ENCODE results near the gene PCMT1. TPM values are rescaled to one million over a fixed set of nuclear protein-coding genes. Genes with fewer than 3 reads are reported as not detected.
A peak's percentile ranks its signal among the peaks of the same experiment; 100 is the strongest.

The PCMT1 gene
- total RNA-seq, 1 donor from 2014 or later = 147 TPM

- Mint-ChIP-seq H3K4me3 (ENCODE audit: unreplicated experiment) (no peak overlapping the region), H3K36me3 (ENCODE audit: unreplicated experiment) (no peaks in the 10 kb centered on the region), H3K9me3 (ENCODE audit: unreplicated experiment) (peaks cover 2% of the 10 kb centered on the region), H3K27me3 (ENCODE audit: unreplicated experiment) (peaks cover 3% of the 10 kb centered on the region), H3K4me1 (ENCODE audit: low read depth, unreplicated experiment) (peaks cover 2% of the 10 kb centered on the region), H3K27ac (ENCODE audit: unreplicated experiment) (no peak overlapping the region)
- DNase-seq = no peak
- TF ChIP-seq CTCF (IDR thresholded peaks at IDR 0.05; ENCODE audit: partially characterized antibody, unreplicated experiment) = no peak
Measured at GRCh38 chr6:149771925-149772324, 22.4 kb downstream of the PCMT1 start.

GRCh38 chr6:149777624-149778023, 28.1 kb downstream of the PCMT1 start:
- peaks cover 2% of the 10 kb centered on the region for H3K27me3 Mint-ChIP-seq (ENCODE audit: unreplicated experiment)
- H3K36me3 Mint-ChIP-seq (ENCODE audit: unreplicated experiment) = no peaks in the 10 kb centered on the region
- H3K4me3 Mint-ChIP-seq (ENCODE audit: unreplicated experiment) = no peak overlapping the region
- no peaks in the 10 kb centered on the region for H3K4me1 Mint-ChIP-seq (ENCODE audit: low read depth, unreplicated experiment)
- DNase-seq = no peak
- H3K27ac Mint-ChIP-seq (ENCODE audit: unreplicated experiment) = no peak overlapping the region
- TF ChIP-seq CTCF (IDR thresholded peaks at IDR 0.05; ENCODE audit: partially characterized antibody, unreplicated experiment) = no peak
- H3K9me3 Mint-ChIP-seq (ENCODE audit: unreplicated experiment) = no peaks in the 10 kb centered on the region

- Mint-ChIP-seq H3K9me3 (ENCODE audit: unreplicated experiment) (no peaks in the 10 kb centered on the region), H3K27ac (ENCODE audit: unreplicated experiment) (no peak overlapping the region), H3K36me3 (ENCODE audit: unreplicated experiment) (no peaks in the 10 kb centered on the region)
Measured at GRCh38 chr6:149779644-149779963, 30.1 kb downstream of the PCMT1 start.

GRCh38 chr6:149781715-149782114, 32.2 kb downstream of the PCMT1 start:
- no peak for DNase-seq
- TF ChIP-seq CTCF (IDR thresholded peaks at IDR 0.05; ENCODE audit: partially characterized antibody, unreplicated experiment) = no peak
- H3K4me3 Mint-ChIP-seq (ENCODE audit: unreplicated experiment) = no peak overlapping the region
- no peaks in the 10 kb centered on the region for H3K9me3 Mint-ChIP-seq (ENCODE audit: unreplicated experiment)
- no peaks in the 10 kb centered on the region for H3K4me1 Mint-ChIP-seq (ENCODE audit: low read depth, unreplicated experiment)
- peak overlapping the region; percentile 44 for H3K27ac Mint-ChIP-seq (ENCODE audit: unreplicated experiment)
- no peaks in the 10 kb centered on the region for H3K36me3 Mint-ChIP-seq (ENCODE audit: unreplicated experiment)
- H3K27me3 Mint-ChIP-seq (ENCODE audit: unreplicated experiment) = peaks cover 2% of the 10 kb centered on the region

More at GRCh38 chr6:149779644-149779963, 30.1 kb downstream of the PCMT1 start:
- H3K4me1 Mint-ChIP-seq (ENCODE audit: low read depth, unreplicated experiment) = no peaks in the 10 kb centered on the region
- TF ChIP-seq CTCF (IDR thresholded peaks at IDR 0.05; ENCODE audit: partially characterized antibody, unreplicated experiment) = no peak
- H3K4me3 Mint-ChIP-seq (ENCODE audit: unreplicated experiment) = no peak overlapping the region
- DNase-seq = no peak
- peaks cover 2% of the 10 kb centered on the region for H3K27me3 Mint-ChIP-seq (ENCODE audit: unreplicated experiment)

- no peak overlapping the region for H3K4me3 Mint-ChIP-seq (ENCODE audit: unreplicated experiment)
- H3K36me3 Mint-ChIP-seq (ENCODE audit: unreplicated experiment) = no peaks in the 10 kb centered on the region
- DNase-seq = no peak
- peaks cover 2% of the 10 kb centered on the region for H3K27me3 Mint-ChIP-seq (ENCODE audit: unreplicated experiment)
- no peaks in the 10 kb centered on the region for H3K9me3 Mint-ChIP-seq (ENCODE audit: unreplicated experiment)
- TF ChIP-seq CTCF (IDR thresholded peaks at IDR 0.05; ENCODE audit: partially characterized antibody, unreplicated experiment) = no peak
- H3K27ac Mint-ChIP-seq (ENCODE audit: unreplicated experiment) = peak overlapping the region; percentile 3
- H3K4me1 Mint-ChIP-seq (ENCODE audit: low read depth, unreplicated experiment) = no peaks in the 10 kb centered on the region
Measured at GRCh38 chr6:149782337-149782736, 32.8 kb downstream of the PCMT1 start.
